ENCODE measurements around the gene KCNE4.

Gene KCNE4

GRCh38 chr2:223065107-223065506 is 13.1 kb downstream of the KCNE4 start:
- no peaks in the 10 kb centered on the region for H3K36me3 ChIP-seq (ENCODE audit: control insufficient read depth, insufficient read depth, low read length)
- H3K4me1 ChIP-seq (ENCODE audit: control insufficient read depth, insufficient read depth, low read length), result no peaks in the 10 kb centered on the region
- no peaks in the 10 kb centered on the region for H3K27me3 ChIP-seq (ENCODE audit: control insufficient read depth, insufficient read depth, low read length)
- no peak overlapping the region for H3K9ac ChIP-seq (ENCODE audit: low read depth, low read length)
- H3K9me3 ChIP-seq (ENCODE audit: control insufficient read depth, insufficient read depth, low read length), result no peaks in the 10 kb centered on the region
- H3K4me3 ChIP-seq (ENCODE audit: low read depth, low read length), result no peak overlapping the region

- H3K36me3 ChIP-seq (ENCODE audit: control insufficient read depth, insufficient read depth, low read length), result no peaks in the 10 kb centered on the region
- no peaks in the 10 kb centered on the region for H3K27me3 ChIP-seq (ENCODE audit: control insufficient read depth, insufficient read depth, low read length)
- no peak overlapping the region for H3K4me3 ChIP-seq (ENCODE audit: low read depth, low read length)
These were observed 14.7 kb downstream of the KCNE4 start for GRCh38 chr2:223066721-223067120.

GRCh38 chr2:223068071-223068470 is 16.1 kb downstream of the KCNE4 start:
- Histone ChIP-seq H3K4me3 (ENCODE audit: low read depth, low read length) (no peak overlapping the region), H3K27me3 (ENCODE audit: control insufficient read depth, insufficient read depth, low read length) (no peaks in the 10 kb centered on the region), H3K36me3 (ENCODE audit: control insufficient read depth, insufficient read depth, low read length) (no peaks in the 10 kb centered on the region), H3K4me1 (ENCODE audit: control insufficient read depth, insufficient read depth, low read length) (no peaks in the 10 kb centered on the region), H3K9me3 (ENCODE audit: control insufficient read depth, insufficient read depth, low read length) (no peaks in the 10 kb centered on the region), H3K9ac (ENCODE audit: low read depth, low read length) (no peak overlapping the region)

More at GRCh38 chr2:223066721-223067120, 14.7 kb downstream of the KCNE4 start:
- no peak overlapping the region for H3K9ac ChIP-seq (ENCODE audit: low read depth, low read length)
- H3K9me3 ChIP-seq (ENCODE audit: control insufficient read depth, insufficient read depth, low read length), result no peaks in the 10 kb centered on the region
- H3K4me1 ChIP-seq (ENCODE audit: control insufficient read depth, insufficient read depth, low read length), result no peaks in the 10 kb centered on the region

GRCh38 chr2:223069465-223069864 is 17.5 kb downstream of the KCNE4 start:
- Histone ChIP-seq H3K4me1 (ENCODE audit: control insufficient read depth, insufficient read depth, low read length) (no peaks in the 10 kb centered on the region), H3K9me3 (ENCODE audit: control insufficient read depth, insufficient read depth, low read length) (no peaks in the 10 kb centered on the region), H3K27me3 (ENCODE audit: control insufficient read depth, insufficient read depth, low read length) (no peaks in the 10 kb centered on the region), H3K9ac (ENCODE audit: low read depth, low read length) (no peak overlapping the region), H3K4me3 (ENCODE audit: low read depth, low read length) (no peak overlapping the region), H3K36me3 (ENCODE audit: control insufficient read depth, insufficient read depth, low read length) (no peaks in the 10 kb centered on the region)

- H3K9ac ChIP-seq (ENCODE audit: low read depth, low read length), result no peak overlapping the region
- H3K27me3 ChIP-seq (ENCODE audit: control insufficient read depth, insufficient read depth, low read length), result no peaks in the 10 kb centered on the region
- no peaks in the 10 kb centered on the region for H3K36me3 ChIP-seq (ENCODE audit: control insufficient read depth, insufficient read depth, low read length)
- no peaks in the 10 kb centered on the region for H3K9me3 ChIP-seq (ENCODE audit: control insufficient read depth, insufficient read depth, low read length)
- no peak overlapping the region for H3K4me3 ChIP-seq (ENCODE audit: low read depth, low read length)
- H3K4me1 ChIP-seq (ENCODE audit: control insufficient read depth, insufficient read depth, low read length), result no peaks in the 10 kb centered on the region
These were observed 18.0 kb downstream of the KCNE4 start for GRCh38 chr2:223069988-223070387.

GRCh38 chr2:223071139-223071538 is 19.1 kb downstream of the KCNE4 start:
- H3K4me1 ChIP-seq (ENCODE audit: control insufficient read depth, insufficient read depth, low read length), result no peaks in the 10 kb centered on the region
- H3K9me3 ChIP-seq (ENCODE audit: control insufficient read depth, insufficient read depth, low read length), result no peaks in the 10 kb centered on the region
- H3K36me3 ChIP-seq (ENCODE audit: control insufficient read depth, insufficient read depth, low read length), result no peaks in the 10 kb centered on the region
- no peaks in the 10 kb centered on the region for H3K27me3 ChIP-seq (ENCODE audit: control insufficient read depth, insufficient read depth, low read length)
- H3K9ac ChIP-seq (ENCODE audit: low read depth, low read length), result no peak overlapping the region
- no peak overlapping the region for H3K4me3 ChIP-seq (ENCODE audit: low read depth, low read length)

- no peaks in the 10 kb centered on the region for H3K27me3 ChIP-seq (ENCODE audit: control insufficient read depth, insufficient read depth, low read length)
- H3K4me3 ChIP-seq (ENCODE audit: low read depth, low read length), result no peak overlapping the region
- no peaks in the 10 kb centered on the region for H3K36me3 ChIP-seq (ENCODE audit: control insufficient read depth, insufficient read depth, low read length)
- no peaks in the 10 kb centered on the region for H3K4me1 ChIP-seq (ENCODE audit: control insufficient read depth, insufficient read depth, low read length)
- H3K9ac ChIP-seq (ENCODE audit: low read depth, low read length), result no peak overlapping the region
- no peaks in the 10 kb centered on the region for H3K9me3 ChIP-seq (ENCODE audit: control insufficient read depth, insufficient read depth, low read length)
These were observed 20.8 kb downstream of the KCNE4 start for GRCh38 chr2:223072826-223073225.

GRCh38 chr2:223075301-223076270 is 23.6 kb downstream of the KCNE4 start:
- Histone ChIP-seq H3K36me3 (ENCODE audit: control insufficient read depth, insufficient read depth, low read length) (no peaks in the 10 kb centered on the region), H3K4me1 (ENCODE audit: control insufficient read depth, insufficient read depth, low read length) (no peaks in the 10 kb centered on the region), H3K4me3 (ENCODE audit: low read depth, low read length) (no peak overlapping the region), H3K27me3 (ENCODE audit: control insufficient read depth, insufficient read depth, low read length) (no peaks in the 10 kb centered on the region), H3K9ac (ENCODE audit: low read depth, low read length) (no peak overlapping the region), H3K9me3 (ENCODE audit: control insufficient read depth, insufficient read depth, low read length) (no peaks in the 10 kb centered on the region)

- no peak overlapping the region for H3K9ac ChIP-seq (ENCODE audit: low read depth, low read length)
- no peaks in the 10 kb centered on the region for H3K4me1 ChIP-seq (ENCODE audit: control insufficient read depth, insufficient read depth, low read length)
- H3K9me3 ChIP-seq (ENCODE audit: control insufficient read depth, insufficient read depth, low read length), result no peaks in the 10 kb centered on the region
These were observed 24.6 kb downstream of the KCNE4 start for GRCh38 chr2:223076573-223076972.

GRCh38 chr2:223078482-223078881 is 26.5 kb downstream of the KCNE4 start:
- H3K36me3 ChIP-seq (ENCODE audit: control insufficient read depth, insufficient read depth, low read length), result no peaks in the 10 kb centered on the region

More at GRCh38 chr2:223076573-223076972, 24.6 kb downstream of the KCNE4 start:
- H3K36me3 ChIP-seq (ENCODE audit: control insufficient read depth, insufficient read depth, low read length), result no peaks in the 10 kb centered on the region
- H3K27me3 ChIP-seq (ENCODE audit: control insufficient read depth, insufficient read depth, low read length), result no peaks in the 10 kb centered on the region
- H3K4me3 ChIP-seq (ENCODE audit: low read depth, low read length), result no peak overlapping the region

GRCh38 chr2:223079378-223079777 is 27.4 kb downstream of the KCNE4 start:
- H3K4me1 ChIP-seq (ENCODE audit: control insufficient read depth, insufficient read depth, low read length), result no peaks in the 10 kb centered on the region
- no peaks in the 10 kb centered on the region for H3K36me3 ChIP-seq (ENCODE audit: control insufficient read depth, insufficient read depth, low read length)
- H3K9me3 ChIP-seq (ENCODE audit: control insufficient read depth, insufficient read depth, low read length), result no peaks in the 10 kb centered on the region
- H3K4me3 ChIP-seq (ENCODE audit: low read depth, low read length), result no peak overlapping the region
- no peaks in the 10 kb centered on the region for H3K27me3 ChIP-seq (ENCODE audit: control insufficient read depth, insufficient read depth, low read length)
- no peak overlapping the region for H3K9ac ChIP-seq (ENCODE audit: low read depth, low read length)

More at GRCh38 chr2:223078482-223078881, 26.5 kb downstream of the KCNE4 start:
- Histone ChIP-seq H3K9ac (ENCODE audit: low read depth, low read length) (no peak overlapping the region), H3K4me1 (ENCODE audit: control insufficient read depth, insufficient read depth, low read length) (no peaks in the 10 kb centered on the region), H3K9me3 (ENCODE audit: control insufficient read depth, insufficient read depth, low read length) (no peaks in the 10 kb centered on the region), H3K4me3 (ENCODE audit: low read depth, low read length) (no peak overlapping the region), H3K27me3 (ENCODE audit: control insufficient read depth, insufficient read depth, low read length) (no peaks in the 10 kb centered on the region)

- Histone ChIP-seq H3K36me3 (ENCODE audit: control insufficient read depth, insufficient read depth, low read length) (no peaks in the 10 kb centered on the region), H3K4me3 (ENCODE audit: low read depth, low read length) (no peak overlapping the region), H3K9ac (ENCODE audit: low read depth, low read length) (no peak overlapping the region), H3K9me3 (ENCODE audit: control insufficient read depth, insufficient read depth, low read length) (no peaks in the 10 kb centered on the region), H3K27me3 (ENCODE audit: control insufficient read depth, insufficient read depth, low read length) (no peaks in the 10 kb centered on the region), H3K4me1 (ENCODE audit: control insufficient read depth, insufficient read depth, low read length) (no peaks in the 10 kb centered on the region)
These were observed 27.9 kb downstream of the KCNE4 start for GRCh38 chr2:223079925-223080324.

Measured in iPS-15b (cell line).